Pancreas (tissue), 10 donors: ENCODE measurements around the gene BCL2L13. TPM values are rescaled to one million over a fixed set of nuclear protein-coding genes. Genes with fewer than 3 reads are reported as not detected.

Experiments
- ATAC-seq, 4 donors: fragments of 200-7000 bp; cut with Tn5 transposase; one replicate each; pipeline versions ENCODE4 v1.8.0 to v1.9.1; 2020; ENCODE audit warnings: mild to moderate bottlenecking in 4 of 4, moderate library complexity in 4 of 4
- DNase-seq, 6 donors: peaks; one replicate each; pipeline ENCODE4 v3.0.0-alpha.2; 2020
- FAIRE-seq: peaks from 2 replicates; lab custom pipeline; 2012; peaks lifted over from hg19 to GRCh38; lab: Jason Lieb, UNC
- H3K27ac ChIP-seq, 4 donors: fragments of 200-600 bp; sonication (generic); 1 replicate in 3 of 4; 2 replicates in 1 of 4; pipeline versions ENCODE4 v1.5.0 to v1.8.0; 2020
- H3K27me3 ChIP-seq, 4 donors: fragments of 200-600 bp; one replicate each; pipeline ENCODE4 v1.8.0; 2021
- H3K36me3 ChIP-seq, 3 donors: fragments of 200-600 bp; sonication (generic) in 1 of 3; one replicate each; pipeline versions ENCODE4 v1.5.0 to v1.8.0; 2020 to 2021
- H3K4me1 ChIP-seq, 3 donors: fragments of 200-600 bp; one replicate each; pipeline ENCODE4 v1.8.0; 2021
- H3K4me3 ChIP-seq, 4 donors: fragments of 200-600 bp; sonication (generic) in 2 of 4; one replicate each; pipeline versions ENCODE4 v1.5.0 to v1.8.0; 2020 to 2021
- H3K9me3 ChIP-seq, 4 donors: fragments of 200-600 bp; one replicate each; pipeline ENCODE4 v1.8.0; 2021
- WGBS, 2 donors: extraction: QIAGEN DNeasy Blood & Tissue Kit; methylation state at CpG; one replicate each; pipeline ENCODE4 v1.1.7; 2013; 5-methylcytosine and 5-hydroxymethylcytosine counted together
- intact Hi-C, 3 donors: fragments of 100-400 bp; cut with DNase I; formaldehyde crosslinking; loops; one replicate each; pipeline versions ENCODE4 v1.11.1 to v1.14.2; 2022
- polyA plus RNA-seq, 2 donors: library from polyadenylated mRNA; stranded (reverse); fragments of 200-250 nt; gene quantifications; one replicate each; pipeline ENCODE4 v1.2.3, GENCODE V29; 2013
- total RNA-seq, 6 donors: library from RNA; stranded (reverse); fragmentation: NEBNext Ultra II Directional in 4 of 6; extraction: Animal tissue kit (Norgen Biotek cat#: 25700) in 4 of 6; gene quantifications; one replicate each; pipeline versions ENCODE4 v1.2.1 to v1.2.4, GENCODE V29; 2021 to 2023
- TF ChIP-seq, protein P1 (sequence below), 4 donors: fragments of 200-600 bp; sonication (generic) in 3 of 4; IDR thresholded peaks; one replicate each; pipeline versions ENCODE4 v1.5.0 to v1.8.0; 2021; ENCODE audit warnings: antibody characterized with exemption in 4 of 4
- donor health status: healthy with polysubstance abuse.
- donor health status: DM: no; HTN: no; CAD: no; lungs with moderate emphysema.
- donor health status: DM: no; HTN: no; CAD: no.
- donor health status: control.
- donor health status: control.
- donor health status: Bipolar disorder and iron deficiency.
- donor health status: DM: yes; HTN: yes; CAD: no.
- donor health status: DM: no; HTN: no; CAD: no.
- donor health status: DM: no; HTN: no; CAD: no.
- donor health status: DM: yes; HTN: yes; CAD: no.

The BCL2L13 gene
- total and polyA plus RNA-seq, 8 donors: 11.7 to 30.9 (median 25.3) TPM

GRCh38 chr22:17675584-17675983 is 37.0 kb downstream of the BCL2L13 start:
- intact Hi-C loops: no loop called here

GRCh38 chr22:17678817-17679385 is 40.3 kb downstream of the BCL2L13 start:
- H3K36me3 ChIP-seq: no peaks in the 10 kb centered on the region
- no peak overlapping the region for H3K27ac ChIP-seq
- H3K27me3 ChIP-seq: no peaks in the 10 kb centered on the region
- TF ChIP-seq, protein P1, sequence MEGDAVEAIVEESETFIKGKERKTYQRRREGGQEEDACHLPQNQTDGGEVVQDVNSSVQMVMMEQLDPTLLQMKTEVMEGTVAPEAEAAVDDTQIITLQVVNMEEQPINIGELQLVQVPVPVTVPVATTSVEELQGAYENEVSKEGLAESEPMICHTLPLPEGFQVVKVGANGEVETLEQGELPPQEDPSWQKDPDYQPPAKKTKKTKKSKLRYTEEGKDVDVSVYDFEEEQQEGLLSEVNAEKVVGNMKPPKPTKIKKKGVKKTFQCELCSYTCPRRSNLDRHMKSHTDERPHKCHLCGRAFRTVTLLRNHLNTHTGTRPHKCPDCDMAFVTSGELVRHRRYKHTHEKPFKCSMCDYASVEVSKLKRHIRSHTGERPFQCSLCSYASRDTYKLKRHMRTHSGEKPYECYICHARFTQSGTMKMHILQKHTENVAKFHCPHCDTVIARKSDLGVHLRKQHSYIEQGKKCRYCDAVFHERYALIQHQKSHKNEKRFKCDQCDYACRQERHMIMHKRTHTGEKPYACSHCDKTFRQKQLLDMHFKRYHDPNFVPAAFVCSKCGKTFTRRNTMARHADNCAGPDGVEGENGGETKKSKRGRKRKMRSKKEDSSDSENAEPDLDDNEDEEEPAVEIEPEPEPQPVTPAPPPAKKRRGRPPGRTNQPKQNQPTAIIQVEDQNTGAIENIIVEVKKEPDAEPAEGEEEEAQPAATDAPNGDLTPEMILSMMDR (IDR thresholded peaks at IDR 0.05): no peak
- no peak for DNase-seq
- intact Hi-C loops: no loop called here
- ATAC-seq: no peak
- no peak for FAIRE-seq
- 92 to 96% methylated on average over 1 of the region's 1 CpG for WGBS, 2 donors
- no peak overlapping the region for H3K4me3 ChIP-seq
- H3K4me1 ChIP-seq: no peaks in the 10 kb centered on the region
- H3K9me3 ChIP-seq: no peaks in the 10 kb centered on the region

More at GRCh38 chr22:17675584-17675983, 37.0 kb downstream of the BCL2L13 start:
- H3K27me3 ChIP-seq: no peaks in the 10 kb centered on the region
- H3K27ac ChIP-seq: no peak overlapping the region
- no peaks in the 10 kb centered on the region for H3K9me3 ChIP-seq
- TF ChIP-seq, protein P1 (IDR thresholded peaks at IDR 0.05): no peak
- no peak for DNase-seq
- WGBS, 2 donors: 41% methylated on average over 1 of the region's 1 CpG
- H3K4me3 ChIP-seq: no peak overlapping the region
- H3K36me3 ChIP-seq: no peaks in the 10 kb centered on the region
- H3K4me1 ChIP-seq: peaks cover 0 to 5% (median 0%) of the 10 kb centered on the region in 3 donors
- no peak for ATAC-seq
- no peak for FAIRE-seq

- no peaks in the 10 kb centered on the region for H3K4me1 ChIP-seq
- DNase-seq (no peak), FAIRE-seq (no peak), ATAC-seq (no peak)
- no peak overlapping the region for H3K4me3 ChIP-seq
- 87 to 89% methylated on average over 3 of the region's 3 CpGs for WGBS, 2 donors
- no peaks in the 10 kb centered on the region for H3K9me3 ChIP-seq
- intact Hi-C loops: no loop called here
- TF ChIP-seq, protein P1 (IDR thresholded peaks at IDR 0.05): no peak
- no peak overlapping the region for H3K27ac ChIP-seq
- no peaks in the 10 kb centered on the region for H3K27me3 ChIP-seq
- H3K36me3 ChIP-seq: peaks cover 0 to 4% (median 0%) of the 10 kb centered on the region in 3 donors
Measured at GRCh38 chr22:17684245-17684644, 45.7 kb downstream of the BCL2L13 start.

GRCh38 chr22:17692841-17693240 is 54.3 kb downstream of the BCL2L13 start:
- Histone ChIP-seq H3K4me3 (no peak overlapping the region), H3K36me3 (peaks cover 0 to 7% (median 0%) of the 10 kb centered on the region in 3 donors), H3K27me3 (no peaks in the 10 kb centered on the region), H3K4me1 (no peaks in the 10 kb centered on the region), H3K9me3 (no peaks in the 10 kb centered on the region), H3K27ac (no peak overlapping the region)
- TF ChIP-seq, protein P1 (IDR thresholded peaks at IDR 0.05): no peak
- intact Hi-C loops: no loop called here
- ATAC-seq (no peak), FAIRE-seq (no peak), DNase-seq (no peak)
- 88 to 90% methylated on average over 4 of the region's 4 CpGs for WGBS, 2 donors

DNA sequence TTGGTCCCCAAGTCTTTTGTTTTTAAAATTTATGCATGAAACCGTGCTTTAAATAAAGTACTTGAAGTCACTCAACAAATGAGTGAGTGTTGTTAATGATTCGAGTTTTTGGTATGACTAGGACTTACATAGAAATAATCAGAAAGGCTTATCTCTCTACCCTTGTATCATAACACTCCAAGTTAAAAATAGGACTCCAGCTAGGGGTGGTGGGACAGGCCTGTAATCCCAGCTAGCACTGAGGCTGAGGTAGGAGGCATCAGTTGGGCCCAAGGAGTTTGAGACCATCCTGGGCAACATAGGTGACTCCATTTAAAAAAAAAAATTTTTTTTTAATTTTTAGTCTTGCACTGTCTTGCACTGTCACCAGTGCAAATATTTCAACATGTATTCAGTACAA is 55.6 kb downstream of the BCL2L13 start:
- no peak overlapping the region for H3K4me3 ChIP-seq
- FAIRE-seq: no peak
- TF ChIP-seq, protein P1 (IDR thresholded peaks at IDR 0.05): no peak
- H3K36me3 ChIP-seq: peaks cover 0 to 3% (median 0%) of the 10 kb centered on the region in 3 donors
- H3K27me3 ChIP-seq: no peaks in the 10 kb centered on the region
- no peak for DNase-seq
- 86 to 87% methylated on average over 2 of the region's 2 CpGs for WGBS, 2 donors
- H3K4me1 ChIP-seq: no peaks in the 10 kb centered on the region
- intact Hi-C loops: no loop called here
- H3K9me3 ChIP-seq: no peaks in the 10 kb centered on the region
- no peak for ATAC-seq
- no peak overlapping the region for H3K27ac ChIP-seq
